ENCODE measurements around the gene PLD4.
"Not testable (repeated sequence)": the region's sequence is repeated elsewhere in the genome, so short reads cannot be mapped to it uniquely, and the experiment has no call there.

GRCh38 chr14:104950701-104951100 lies 26.0 kb downstream of the PLD4 start:
- TF ChIP-seq CTCF, POLR2A, POLR2AphosphoS5 (IDR thresholded peaks at IDR 0.05): not testable (repeated sequence)
